Stimulated activated CD4-positive, alpha-beta T cell treated with anti-CD3 and anti-CD28 coated beads, Interleukin-15, amount 100 ng/mL, for 24 hours (primary cell): ENCODE measurements around the gene PLD1.

Experiments used
- DNase-seq: peaks from one replicate; pipeline ENCODE4 v3.0.0-alpha.2; 2020

Gene PLD1

GRCh38 chr3:171838218-171838720, 28.0 kb upstream of the PLD1 start:
- DNase-seq: no peak

GRCh38 chr3:171837698-171838097, 27.4 kb upstream of the PLD1 start:
- DNase-seq: no peak

GRCh38 chr3:171836855-171837254, 26.6 kb upstream of the PLD1 start:
- DNase-seq: no peak

- DNase-seq: no peak
Measured at GRCh38 chr3:171835613-171836012, 25.3 kb upstream of the PLD1 start.

- DNase-seq: no peak
Measured at GRCh38 chr3:171835116-171835515, 24.8 kb upstream of the PLD1 start.

- DNase-seq: no peak
Measured at GRCh38 chr3:171834461-171834801, 24.1 kb upstream of the PLD1 start.

GRCh38 chr3:171833789-171834460, 23.6 kb upstream of the PLD1 start:
- DNase-seq: no peak

GRCh38 chr3:171832989-171833388, 22.7 kb upstream of the PLD1 start:
- no peak for DNase-seq

GRCh38 chr3:171831936-171832335, 21.7 kb upstream of the PLD1 start:
- DNase-seq: no peak

GRCh38 chr3:171830518-171830875, 20.2 kb upstream of the PLD1 start:
- no peak for DNase-seq

GRCh38 chr3:171829841-171830517, 19.7 kb upstream of the PLD1 start:
- peak; percentile 23 for DNase-seq

- DNase-seq: no peak
Measured at GRCh38 chr3:171828902-171829770, 18.9 kb upstream of the PLD1 start.

GRCh38 chr3:171827836-171828458, 17.7 kb upstream of the PLD1 start:
- DNase-seq: no peak

- no peak for DNase-seq
Measured at GRCh38 chr3:171827385-171827784, 17.1 kb upstream of the PLD1 start.

- no peak for DNase-seq
Measured at GRCh38 chr3:171825222-171825828, 15.0 kb upstream of the PLD1 start.

GRCh38 chr3:171824824-171825221, 14.5 kb upstream of the PLD1 start:
- DNase-seq: no peak

GRCh38 chr3:171824116-171824515, 13.8 kb upstream of the PLD1 start:
- no peak for DNase-seq

- DNase-seq: no peak
Measured at GRCh38 chr3:171822431-171823106, 12.3 kb upstream of the PLD1 start.

- no peak for DNase-seq
Measured at GRCh38 chr3:171821778-171822358, 11.6 kb upstream of the PLD1 start.

GRCh38 chr3:171821044-171821443, 10.8 kb upstream of the PLD1 start:
- DNase-seq: no peak

- no peak for DNase-seq
Measured at GRCh38 chr3:171817074-171817800, 7.0 kb upstream of the PLD1 start.
